ENCODE results near the gene KCNN1. TPM values are rescaled to one million over a fixed set of nuclear protein-coding genes. Genes with fewer than 3 reads are reported as not detected.
A peak's percentile ranks its signal among the peaks of the same experiment; 100 is the strongest.

The KCNN1 gene
- total and polyA plus RNA-seq, 2 experiments from 2014 or later, result 2.2 to 29.8 TPM

- TF ChIP-seq ETS1 (IDR thresholded peaks at IDR 0.05) (no peak), ZNF114 (CRISPR knock-in tag; IDR thresholded peaks at IDR 0.05) (no peak), ZNF331 (CRISPR knock-in tag; IDR thresholded peaks at IDR 0.05; ENCODE audit: low read depth) (no peak), POLR2AphosphoS5 (IDR thresholded peaks at IDR 0.05; ENCODE audit: low read depth) (no peak), NANOG (IDR thresholded peaks at IDR 0.05; ENCODE audit: borderline replicate concordance) (no peak), REST (IDR thresholded peaks at IDR 0.05; ENCODE audit: unreplicated experiment) (no peak), EZH2phosphoT487 (IDR thresholded peaks at IDR 0.05; ENCODE audit: unreplicated experiment) (no peak), JUNB (IDR thresholded peaks at IDR 0.05; ENCODE audit: unreplicated experiment) (no peak)
These were observed 13.5 kb upstream of the KCNN1 start (continued) for GRCh38 chr19:17953316-17953801.

- peaks cover 27% of the 10 kb centered on the region for H3K4me1 Mint-ChIP-seq
- H3K36me3 ChIP-seq (ENCODE audit: insufficient read depth), result no peaks in the 10 kb centered on the region
- no peaks in the 10 kb centered on the region for H3K36me3 Mint-ChIP-seq (ENCODE audit: low read depth)
- peaks cover 21% of the 10 kb centered on the region for H3F3A ChIP-seq (replicated peaks; ENCODE audit: low read depth)
- no peak overlapping the region for H3K4me3 ChIP-seq
- peaks cover 57% of the 10 kb centered on the region for H3K27me3 ChIP-seq (ENCODE audit: insufficient read depth)
- H3K4me3 Mint-ChIP-seq, result no peak overlapping the region
- no peak overlapping the region for H3K27ac ChIP-seq (ENCODE audit: low read depth)
- H3K27ac Mint-ChIP-seq, result no peak overlapping the region
- H3K79me2 ChIP-seq (replicated peaks; ENCODE audit: insufficient read depth), result no peaks in the 10 kb centered on the region
- H3K9me2 ChIP-seq (ENCODE audit: insufficient read depth), result no peaks in the 10 kb centered on the region
- H3K27me3 Mint-ChIP-seq (ENCODE audit: insufficient read depth, low read depth, poor library complexity), result peaks cover 57% of the 10 kb centered on the region
- H2AFZ ChIP-seq, result no peak overlapping the region
- ATAC-seq, result no peak
- H3K4me2 ChIP-seq, result peak overlapping the region; percentile 94; the same call in 1 of the 2 replicates
- no peak for DNase-seq (ENCODE audit: low spot score)
- no peaks in the 10 kb centered on the region for H3K9me3 Mint-ChIP-seq
- peaks cover 27% of the 10 kb centered on the region; the same call in 1 of the 2 replicates for H3K4me1 ChIP-seq (ENCODE audit: insufficient read depth)
- H4K20me1 ChIP-seq (replicated peaks; ENCODE audit: insufficient read depth), result no peaks in the 10 kb centered on the region
- TF ChIP-seq ZNF462 (CRISPR knock-in tag; IDR thresholded peaks at IDR 0.05) (no peak), ZNF331 (CRISPR knock-in tag; IDR thresholded peaks at IDR 0.05; ENCODE audit: low read depth) (no peak), STAT1 (IDR thresholded peaks at IDR 0.05; ENCODE audit: unreplicated experiment) (no peak), POLR2AphosphoS5 (IDR thresholded peaks at IDR 0.05; ENCODE audit: low read depth) (no peak), ETS1 (IDR thresholded peaks at IDR 0.05) (no peak), NANOG (IDR thresholded peaks at IDR 0.05; ENCODE audit: borderline replicate concordance) (no peak), EZH2phosphoT487 (IDR thresholded peaks at IDR 0.05; ENCODE audit: unreplicated experiment) (no peak), ZNF114 (CRISPR knock-in tag; IDR thresholded peaks at IDR 0.05) (no peak)
These were observed 13.0 kb upstream of the KCNN1 start for GRCh38 chr19:17953869-17954268.
